Liver (tissue), 3 donors: ENCODE measurements around the gene BRSK1.

Source experiments
- EGR1 ChIP-seq, 2 donors: IDR thresholded peaks; 2 replicates each; pipeline ENCODE4 v1.6.1; 2016 to 2018; ENCODE audit warnings: antibody characterized with exemption in 2 of 2, low read depth in 2 of 2
- GABPA ChIP-seq, 2 donors: IDR thresholded peaks in 1 of 2; conservative IDR thresholded peaks in 1 of 2; 2 replicates each; pipeline ENCODE4 v1.6.1; 2016; ENCODE audit warnings: antibody characterized with exemption in 2 of 2, mild to moderate bottlenecking in 1 of 2, moderate library complexity in 1 of 2
- HNF4A ChIP-seq, 2 donors: conservative IDR thresholded peaks; 2 replicates each; pipeline ENCODE4 v1.6.1; 2016; ENCODE audit warnings: antibody characterized with exemption in 2 of 2, mild to moderate bottlenecking in 2 of 2
- JUND ChIP-seq, 2 donors: IDR thresholded peaks; 2 replicates each; pipeline ENCODE4 v1.6.1; 2016; ENCODE audit warnings: antibody characterized with exemption in 2 of 2
- RAD21 ChIP-seq, 2 donors: IDR thresholded peaks; 2 replicates each; pipeline ENCODE4 v1.6.1; 2016; ENCODE audit warnings: antibody characterized with exemption in 2 of 2, mild to moderate bottlenecking in 2 of 2
- TAF1 ChIP-seq: conservative IDR thresholded peaks from 2 replicates; pipeline ENCODE4 v1.6.1; 2016; ENCODE audit warnings: antibody characterized with exemption, mild to moderate bottlenecking
- YY1 ChIP-seq: IDR thresholded peaks from 2 replicates; pipeline ENCODE4 v1.6.1; 2016; ENCODE audit warnings: antibody characterized with exemption, mild to moderate bottlenecking
- TF ChIP-seq, protein P1 (sequence below): fragments of 150-350 bp; IDR thresholded peaks from 2 replicates; pipeline ENCODE4 v1.5.1; 2017; ENCODE audit warnings: improper control_type of control experiment, low read depth, low read length; ENCODE audit not compliant: missing input control
- TF ChIP-seq, protein P2 (sequence below): IDR thresholded peaks from 2 replicates; pipeline ENCODE4 v1.6.1; 2016; ENCODE audit warnings: antibody characterized with exemption, mild to moderate bottlenecking
- TF ChIP-seq, protein P3 (sequence below): IDR thresholded peaks from 2 replicates; pipeline ENCODE4 v1.6.1; 2016; ENCODE audit warnings: antibody characterized with exemption
- donor health status: healthy.
- donor health status: healthy.

DNA sequence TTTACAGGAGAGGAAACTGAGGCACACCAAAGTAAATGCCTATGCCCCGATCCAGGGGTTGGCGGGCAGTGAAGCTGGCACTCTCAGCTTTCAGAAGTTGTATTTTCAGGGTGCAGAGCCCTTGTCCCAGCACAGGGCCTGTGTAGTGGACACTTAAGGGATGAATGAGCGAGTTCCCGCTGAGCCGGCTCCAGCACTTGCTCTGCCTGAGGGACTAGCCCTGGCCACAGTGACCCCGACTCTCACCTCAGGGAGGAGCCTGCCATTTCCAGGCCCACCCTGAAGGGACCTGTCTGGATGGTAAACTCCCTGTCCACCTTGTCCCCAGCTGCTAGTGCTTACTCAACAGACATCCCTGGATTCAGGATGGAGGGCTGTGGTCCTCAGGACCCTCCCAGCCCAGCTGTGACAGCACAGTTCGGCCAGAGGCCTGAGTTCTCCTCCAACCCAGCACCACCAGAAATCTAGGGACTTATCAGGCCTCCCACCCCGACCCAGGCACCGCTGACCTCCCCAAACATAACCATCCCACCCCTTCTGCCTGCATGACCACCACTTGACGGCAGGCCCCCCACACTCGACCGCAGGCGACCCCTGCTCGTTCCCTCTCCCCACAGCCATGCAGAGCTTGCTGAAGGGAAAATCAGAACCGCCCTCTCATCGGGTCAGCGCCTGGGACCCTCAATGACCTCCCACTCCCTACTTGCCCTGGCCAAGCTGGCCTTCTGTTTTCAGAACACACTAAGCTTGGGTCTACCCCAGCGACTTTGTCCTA is 33.3 kb upstream of the BRSK1 start:
- TF ChIP-seq, protein P1, sequence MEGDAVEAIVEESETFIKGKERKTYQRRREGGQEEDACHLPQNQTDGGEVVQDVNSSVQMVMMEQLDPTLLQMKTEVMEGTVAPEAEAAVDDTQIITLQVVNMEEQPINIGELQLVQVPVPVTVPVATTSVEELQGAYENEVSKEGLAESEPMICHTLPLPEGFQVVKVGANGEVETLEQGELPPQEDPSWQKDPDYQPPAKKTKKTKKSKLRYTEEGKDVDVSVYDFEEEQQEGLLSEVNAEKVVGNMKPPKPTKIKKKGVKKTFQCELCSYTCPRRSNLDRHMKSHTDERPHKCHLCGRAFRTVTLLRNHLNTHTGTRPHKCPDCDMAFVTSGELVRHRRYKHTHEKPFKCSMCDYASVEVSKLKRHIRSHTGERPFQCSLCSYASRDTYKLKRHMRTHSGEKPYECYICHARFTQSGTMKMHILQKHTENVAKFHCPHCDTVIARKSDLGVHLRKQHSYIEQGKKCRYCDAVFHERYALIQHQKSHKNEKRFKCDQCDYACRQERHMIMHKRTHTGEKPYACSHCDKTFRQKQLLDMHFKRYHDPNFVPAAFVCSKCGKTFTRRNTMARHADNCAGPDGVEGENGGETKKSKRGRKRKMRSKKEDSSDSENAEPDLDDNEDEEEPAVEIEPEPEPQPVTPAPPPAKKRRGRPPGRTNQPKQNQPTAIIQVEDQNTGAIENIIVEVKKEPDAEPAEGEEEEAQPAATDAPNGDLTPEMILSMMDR = no peak
- no peak for TF ChIP-seq RAD21 (IDR thresholded peaks at IDR 0.05)
- TF ChIP-seq HNF4A (conservative IDR thresholded peaks at IDR 0.05) = no peak
- no peak for TF ChIP-seq TAF1
- TF ChIP-seq, protein P2, sequence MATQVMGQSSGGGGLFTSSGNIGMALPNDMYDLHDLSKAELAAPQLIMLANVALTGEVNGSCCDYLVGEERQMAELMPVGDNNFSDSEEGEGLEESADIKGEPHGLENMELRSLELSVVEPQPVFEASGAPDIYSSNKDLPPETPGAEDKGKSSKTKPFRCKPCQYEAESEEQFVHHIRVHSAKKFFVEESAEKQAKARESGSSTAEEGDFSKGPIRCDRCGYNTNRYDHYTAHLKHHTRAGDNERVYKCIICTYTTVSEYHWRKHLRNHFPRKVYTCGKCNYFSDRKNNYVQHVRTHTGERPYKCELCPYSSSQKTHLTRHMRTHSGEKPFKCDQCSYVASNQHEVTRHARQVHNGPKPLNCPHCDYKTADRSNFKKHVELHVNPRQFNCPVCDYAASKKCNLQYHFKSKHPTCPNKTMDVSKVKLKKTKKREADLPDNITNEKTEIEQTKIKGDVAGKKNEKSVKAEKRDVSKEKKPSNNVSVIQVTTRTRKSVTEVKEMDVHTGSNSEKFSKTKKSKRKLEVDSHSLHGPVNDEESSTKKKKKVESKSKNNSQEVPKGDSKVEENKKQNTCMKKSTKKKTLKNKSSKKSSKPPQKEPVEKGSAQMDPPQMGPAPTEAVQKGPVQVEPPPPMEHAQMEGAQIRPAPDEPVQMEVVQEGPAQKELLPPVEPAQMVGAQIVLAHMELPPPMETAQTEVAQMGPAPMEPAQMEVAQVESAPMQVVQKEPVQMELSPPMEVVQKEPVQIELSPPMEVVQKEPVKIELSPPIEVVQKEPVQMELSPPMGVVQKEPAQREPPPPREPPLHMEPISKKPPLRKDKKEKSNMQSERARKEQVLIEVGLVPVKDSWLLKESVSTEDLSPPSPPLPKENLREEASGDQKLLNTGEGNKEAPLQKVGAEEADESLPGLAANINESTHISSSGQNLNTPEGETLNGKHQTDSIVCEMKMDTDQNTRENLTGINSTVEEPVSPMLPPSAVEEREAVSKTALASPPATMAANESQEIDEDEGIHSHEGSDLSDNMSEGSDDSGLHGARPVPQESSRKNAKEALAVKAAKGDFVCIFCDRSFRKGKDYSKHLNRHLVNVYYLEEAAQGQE = no peak
- TF ChIP-seq, protein P3, sequence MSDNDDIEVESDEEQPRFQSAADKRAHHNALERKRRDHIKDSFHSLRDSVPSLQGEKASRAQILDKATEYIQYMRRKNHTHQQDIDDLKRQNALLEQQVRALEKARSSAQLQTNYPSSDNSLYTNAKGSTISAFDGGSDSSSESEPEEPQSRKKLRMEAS = no peak
- no peak for TF ChIP-seq YY1
- TF ChIP-seq JUND (IDR thresholded peaks at IDR 0.05) = no peak
- TF ChIP-seq GABPA (IDR thresholded peaks at IDR 0.05 in 1 of 2, conservative IDR thresholded peaks at IDR 0.05 in 1 of 2) = no peak
- no peak for TF ChIP-seq EGR1 (IDR thresholded peaks at IDR 0.05; ENCODE audit: low read depth in 2 of 2)
